ENCODE data around the gene TSPAN4. TPM values are rescaled to one million over a fixed set of nuclear protein-coding genes. Genes with fewer than 3 reads are reported as not detected.
A peak's percentile ranks its signal among the peaks of the same experiment; 100 is the strongest.

Gene TSPAN4
- total and polyA plus RNA-seq, 10 of the 15 experiments (the other 5 are each of a cell fraction or from before 2014, with no cell fraction given) = 0.37 to 14.0 (median 8.5) TPM; not detected in 1

GRCh38 chr11:803467-803742 lies 39.2 kb upstream of the TSPAN4 start:
- peak overlapping the region; percentile 90; the same call in 1 of the 2 replicates for H3K9ac ChIP-seq (ENCODE audit: control insufficient read depth, insufficient read depth, low read length)
- SMC1A ChIA-PET (ENCODE audit: uncharacterized antibody, unreplicated experiment) = no interaction called here
- POLR2A ChIA-PET = interaction anchor here (2.7 kb wide), 1 partner anchor 16 kb away, joined by 9 read pairs; the partner anchor contains the start of gene PNPLA2
- TF ChIP-seq MAX (IDR thresholded peaks at IDR 0.05; ENCODE audit: low read depth, low read length) (no peak), POLR2AphosphoS2 (IDR thresholded peaks at IDR 0.05; ENCODE audit: low read depth, low read length) (no peak), ZBTB11 (CRISPR knock-in tag; IDR thresholded peaks at IDR 0.05) (no peak), ZNF24 (IDR thresholded peaks at IDR 0.05) (no peak), WRNIP1 (IDR thresholded peaks at IDR 0.05; ENCODE audit: borderline replicate concordance, low read depth, low read length) (no peak), FOXK2 (IDR thresholded peaks at IDR 0.05) (no peak), POLR2A (IDR thresholded peaks at IDR 0.05; ENCODE audit: low read depth, low read length) (no peak), DPF2 (IDR thresholded peaks at IDR 0.05) (no peak), ZBTB4 (CRISPR knock-in tag; IDR thresholded peaks at IDR 0.05) (no peak), MLLT1 (IDR thresholded peaks at IDR 0.05) (no peak), NFIC (IDR thresholded peaks at IDR 0.05; ENCODE audit: low read depth, low read length) (no peak), NFXL1 (IDR thresholded peaks at IDR 0.05; ENCODE audit: borderline replicate concordance) (no peak), ESRRA (IDR thresholded peaks at IDR 0.05; ENCODE audit: low read length) (no peak), NFYA (IDR thresholded peaks at IDR 0.05; ENCODE audit: borderline replicate concordance, low read depth, low read length) (no peak), EGR1 (IDR thresholded peaks at IDR 0.05; ENCODE audit: borderline replicate concordance in 1 of 2, low read depth in 2 of 2, low read length in 2 of 2) (no peak), CHD2 (IDR thresholded peaks at IDR 0.05; ENCODE audit: borderline replicate concordance, low read depth, low read length) (no peak)

More at GRCh38 chr11:803467-803742, 39.2 kb upstream of the TSPAN4 start:
- peak overlapping the region; percentile 95 for H3K4me2 ChIP-seq (ENCODE audit: control insufficient read depth, insufficient read depth)
- FAIRE-seq = no peak
- peaks cover 0 to 10% of the 10 kb centered on the region in 2 experiments; a peak in 2 of 4 replicates for H3K36me3 ChIP-seq (ENCODE audit: control insufficient read depth in 2 of 2, insufficient read depth in 2 of 2, low read length in 1 of 2)
- ChIA-PET CTCF (no interaction called here), RAD21 (ENCODE audit: unreplicated experiment) (no interaction called here)
- no peaks in the 10 kb centered on the region for H3K27me3 ChIP-seq (replicated peaks in 1 of 2; ENCODE audit: control insufficient read depth in 2 of 2, insufficient read depth in 2 of 2, low read length in 1 of 2)
- BruUV-seq (replicated peaks) = no TSS peak
- no peak for DNase-seq (ENCODE audit: low read depth, low spot score)
- intact Hi-C loops (cut with micrococcal nuclease; ENCODE audit: unreplicated experiment) (no loop called here), in situ Hi-C loops (cut with MboI) (loop anchor here (25.0 kb wide), 1 partner anchor 1584 kb away; the partner anchor contains the start of gene CD81)
- no peaks in the 10 kb centered on the region for H3K9me3 ChIP-seq (replicated peaks; ENCODE audit: control insufficient read depth, insufficient read depth, low read length)
- H3K27ac ChIP-seq (ENCODE audit: control insufficient read depth, insufficient read depth) = no peak overlapping the region
- H3K79me2 ChIP-seq (ENCODE audit: control insufficient read depth, insufficient read depth, low read length) = peaks cover 13% of the 10 kb centered on the region
- H3K4me3 ChIP-seq = no peak overlapping the region; the same call in 1 of the 2 replicates
- no peak for ATAC-seq
- WGBS (ENCODE audit: insufficient coverage, insufficient replicate concordance, low lambda C conversion rate, missing lambda C conversion rate) = 92% methylated on average over 8 of the region's 8 CpGs
- H3K4me1 ChIP-seq (ENCODE audit: control insufficient read depth, insufficient read depth, low read length) = peaks cover 12% of the 10 kb centered on the region
- H4K20me1 ChIP-seq (ENCODE audit: control insufficient read depth, insufficient read depth) = no peaks in the 10 kb centered on the region
- H2AFZ ChIP-seq (ENCODE audit: control insufficient read depth, low read depth, low read length) = no peak overlapping the region
